Loucy (cell line): Measurements from ENCODE around the gene CCDC85B.

ENCODE experiments used
- EZH2phosphoT487 ChIP-seq: fragments of 200-600 bp; IDR thresholded peaks from 2 replicates; pipeline ENCODE4 v1.6.1; 2018; ENCODE audit warnings: antibody characterized with exemption, mild to moderate bottlenecking, moderate library complexity, borderline replicate concordance
- TF ChIP-seq, protein P1 (sequence below): fragments of 200-600 bp; sonication (generic); conservative IDR thresholded peaks from 2 replicates; pipeline ENCODE4 v1.5.1; 2014; ENCODE audit warnings: mild to moderate bottlenecking, antibody characterized with exemption, low read length

DNA sequence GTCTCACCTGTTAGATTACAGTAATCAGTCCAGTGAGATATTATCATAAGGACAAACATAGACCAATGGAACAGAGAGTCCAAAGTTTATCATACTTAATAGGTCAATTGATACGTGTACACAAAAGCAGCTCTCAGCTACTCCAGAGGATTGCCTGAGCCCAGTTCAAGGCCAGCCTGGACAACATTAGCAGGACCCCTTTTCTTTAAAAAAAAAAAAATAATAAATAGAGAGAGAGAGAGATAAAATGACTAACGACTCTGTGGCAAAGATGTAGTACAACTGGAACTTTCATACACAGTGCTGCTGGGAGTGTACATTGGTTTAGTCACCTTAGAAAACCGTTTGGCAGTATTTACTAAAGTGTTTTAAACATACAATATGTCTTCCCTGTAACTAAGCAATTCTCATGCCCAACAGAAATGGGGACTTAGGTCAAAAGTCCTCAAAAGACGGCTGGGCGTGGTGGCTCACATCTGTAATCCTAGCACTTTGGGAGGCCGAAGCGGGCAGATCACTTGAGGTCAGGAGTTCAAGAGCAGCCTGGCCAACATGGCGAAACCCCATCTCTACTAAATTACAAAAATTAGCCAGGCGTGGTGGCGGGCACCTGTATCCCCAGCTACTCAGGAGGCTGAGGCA lies 46.1 kb upstream of the CCDC85B start:
- TF ChIP-seq, protein P1, sequence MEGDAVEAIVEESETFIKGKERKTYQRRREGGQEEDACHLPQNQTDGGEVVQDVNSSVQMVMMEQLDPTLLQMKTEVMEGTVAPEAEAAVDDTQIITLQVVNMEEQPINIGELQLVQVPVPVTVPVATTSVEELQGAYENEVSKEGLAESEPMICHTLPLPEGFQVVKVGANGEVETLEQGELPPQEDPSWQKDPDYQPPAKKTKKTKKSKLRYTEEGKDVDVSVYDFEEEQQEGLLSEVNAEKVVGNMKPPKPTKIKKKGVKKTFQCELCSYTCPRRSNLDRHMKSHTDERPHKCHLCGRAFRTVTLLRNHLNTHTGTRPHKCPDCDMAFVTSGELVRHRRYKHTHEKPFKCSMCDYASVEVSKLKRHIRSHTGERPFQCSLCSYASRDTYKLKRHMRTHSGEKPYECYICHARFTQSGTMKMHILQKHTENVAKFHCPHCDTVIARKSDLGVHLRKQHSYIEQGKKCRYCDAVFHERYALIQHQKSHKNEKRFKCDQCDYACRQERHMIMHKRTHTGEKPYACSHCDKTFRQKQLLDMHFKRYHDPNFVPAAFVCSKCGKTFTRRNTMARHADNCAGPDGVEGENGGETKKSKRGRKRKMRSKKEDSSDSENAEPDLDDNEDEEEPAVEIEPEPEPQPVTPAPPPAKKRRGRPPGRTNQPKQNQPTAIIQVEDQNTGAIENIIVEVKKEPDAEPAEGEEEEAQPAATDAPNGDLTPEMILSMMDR = no peak
- TF ChIP-seq EZH2phosphoT487 = no peak
